ENCODE results near the gene TBP. TPM values are rescaled to one million over a fixed set of nuclear protein-coding genes. Genes with fewer than 3 reads are reported as not detected.
"Not testable (repeated sequence)": the region's sequence is repeated elsewhere in the genome, so short reads cannot be mapped to it uniquely, and the experiment has no call there.

Gene TBP
- 18.8 TPM for total RNA-seq

- peak; percentile 98 for DNase-seq (ENCODE audit: low spot score)
Measured at GRCh38 chr6:170554013-170554795, at the start of gene TBP. TBP (plus strand) TSS chr6:170554369; CDS start chr6:170557030, 2,661 bp downstream.

- DNase-seq (ENCODE audit: low spot score) = no peak
Measured at GRCh38 chr6:170504479-170504878, 49.7 kb upstream of the TBP start.

GRCh38 chr6:170505306-170505705 is 48.9 kb upstream of the TBP start:
- DNase-seq (ENCODE audit: low spot score) = no peak

GRCh38 chr6:170506446-170506845 is 47.7 kb upstream of the TBP start:
- DNase-seq (ENCODE audit: low spot score) = no peak

GRCh38 chr6:170507728-170508127 is 46.4 kb upstream of the TBP start:
- DNase-seq (ENCODE audit: low spot score) = not testable (repeated sequence)

GRCh38 chr6:170508275-170508674 is 45.9 kb upstream of the TBP start:
- DNase-seq (ENCODE audit: low spot score) = not testable (repeated sequence)

GRCh38 chr6:170508892-170509722 is 45.1 kb upstream of the TBP start:
- DNase-seq (ENCODE audit: low spot score) = not testable (repeated sequence)

- no peak for DNase-seq (ENCODE audit: low spot score)
Measured at GRCh38 chr6:170509723-170510018, 44.5 kb upstream of the TBP start.

- DNase-seq (ENCODE audit: low spot score) = no peak
Measured at GRCh38 chr6:170510631-170511030, 43.5 kb upstream of the TBP start.

GRCh38 chr6:170512249-170512648 is 41.9 kb upstream of the TBP start:
- no peak for DNase-seq (ENCODE audit: low spot score)

- no peak for DNase-seq (ENCODE audit: low spot score)
Measured at GRCh38 chr6:170514908-170515307, 39.3 kb upstream of the TBP start.

GRCh38 chr6:170516783-170517616 is 37.2 kb upstream of the TBP start:
- no peak for DNase-seq (ENCODE audit: low spot score)

- no peak for DNase-seq (ENCODE audit: low spot score)
Measured at GRCh38 chr6:170522565-170523183, 31.5 kb upstream of the TBP start.

GRCh38 chr6:170523256-170524171 is 30.7 kb upstream of the TBP start:
- DNase-seq (ENCODE audit: low spot score) = no peak

GRCh38 chr6:170524172-170524502 is 30.0 kb upstream of the TBP start:
- no peak for DNase-seq (ENCODE audit: low spot score)

- DNase-seq (ENCODE audit: low spot score) = no peak
Measured at GRCh38 chr6:170525795-170526194, 28.4 kb upstream of the TBP start.

- not testable (repeated sequence) for DNase-seq (ENCODE audit: low spot score)
Measured at GRCh38 chr6:170527995-170528394, 26.2 kb upstream of the TBP start.

GRCh38 chr6:170529839-170530469 is 24.2 kb upstream of the TBP start:
- DNase-seq (ENCODE audit: low spot score) = peak; percentile 84

GRCh38 chr6:170532867-170533488 is 21.2 kb upstream of the TBP start:
- no peak for DNase-seq (ENCODE audit: low spot score)

- DNase-seq (ENCODE audit: low spot score) = no peak
Measured at GRCh38 chr6:170533792-170534191, 20.4 kb upstream of the TBP start.

All from ureter (tissue), 1 donor.